T-helper 2 cell treated with Interferon-gamma antibody and Interleukin-4, amounts not matched to agents 100 ng/mL and 5 ng/mL, for 36 hours (primary cell): ENCODE results near the gene COL13A1. TPM values are rescaled to one million over a fixed set of nuclear protein-coding genes. Genes with fewer than 3 reads are reported as not detected.

Source experiments
- intact Hi-C: fragments of 100-400 bp; cut with micrococcal nuclease; formaldehyde crosslinking; loops from one replicate; pipeline ENCODE4 v1.15.1; 2023
- total RNA-seq: library from RNA; stranded (reverse); gene quantifications from 2 replicates; pipeline ENCODE4 v1.2.3, GENCODE V29; 2022

Gene COL13A1
- total RNA-seq, 1 donor from 2014 or later = not detected

- intact Hi-C loops = no loop called here
Observed at GRCh38 chr10:69884024-69884367, 82.3 kb downstream of the COL13A1 start.

- intact Hi-C loops = no loop called here
Observed at GRCh38 chr10:69884686-69885085, 83.0 kb downstream of the COL13A1 start.

GRCh38 chr10:69885379-69886013 is 83.8 kb downstream of the COL13A1 start:
- intact Hi-C loops = no loop called here

- intact Hi-C loops = no loop called here
Observed at GRCh38 chr10:69888882-69889584, 87.3 kb downstream of the COL13A1 start.

- intact Hi-C loops = no loop called here
Observed at GRCh38 chr10:69890065-69890847, 88.5 kb downstream of the COL13A1 start.

GRCh38 chr10:69891057-69891617 is 89.4 kb downstream of the COL13A1 start:
- intact Hi-C loops = no loop called here

- intact Hi-C loops = no loop called here
Observed at GRCh38 chr10:69892406-69892805, 90.7 kb downstream of the COL13A1 start.

- intact Hi-C loops = no loop called here
Observed at GRCh38 chr10:69892816-69893215, 91.1 kb downstream of the COL13A1 start.

- intact Hi-C loops = no loop called here
Observed at GRCh38 chr10:69893271-69893900, 91.7 kb downstream of the COL13A1 start.

- intact Hi-C loops = no loop called here
Observed at GRCh38 chr10:69894156-69894555, 92.5 kb downstream of the COL13A1 start.

GRCh38 chr10:69895759-69896158 is 94.1 kb downstream of the COL13A1 start:
- intact Hi-C loops = no loop called here

- intact Hi-C loops = no loop called here
Observed at GRCh38 chr10:69896606-69897231, 95.0 kb downstream of the COL13A1 start.

GRCh38 chr10:69897432-69897831 is 95.7 kb downstream of the COL13A1 start:
- intact Hi-C loops = no loop called here

- intact Hi-C loops = no loop called here
Observed at GRCh38 chr10:69897999-69898398, 96.3 kb downstream of the COL13A1 start.

GRCh38 chr10:69898524-69898923 is 96.8 kb downstream of the COL13A1 start:
- intact Hi-C loops = no loop called here

GRCh38 chr10:69898941-69899340 is 97.2 kb downstream of the COL13A1 start:
- intact Hi-C loops = no loop called here

- intact Hi-C loops = no loop called here
Observed at GRCh38 chr10:69899727-69900595, 98.3 kb downstream of the COL13A1 start.

GRCh38 chr10:69901022-69901421 is 99.3 kb downstream of the COL13A1 start:
- intact Hi-C loops = no loop called here

- intact Hi-C loops = no loop called here
Observed at GRCh38 chr10:69901628-69902505, 100.2 kb downstream of the COL13A1 start.
